Chondrocyte (in vitro differentiated cells): Measurements from ENCODE around the gene HIP1. TPM values are rescaled to one million over a fixed set of nuclear protein-coding genes. Genes with fewer than 3 reads are reported as not detected.
"Not testable (repeated sequence)": the region's sequence is repeated elsewhere in the genome, so short reads cannot be mapped to it uniquely, and the experiment has no call there.

ENCODE experiments used
- DNase-seq: peaks from one replicate; pipeline ENCODE4 v3.0.0; 2021; ENCODE audit warnings: mixed read lengths, low spot score
- H3K27ac Mint-ChIP-seq: one replicate; pipeline ENCODE4 v1.8.0; 2021; ENCODE audit warnings: mild to moderate bottlenecking, moderate library complexity, mixed read lengths; ENCODE audit not compliant: unreplicated experiment
- H3K27me3 Mint-ChIP-seq: 2 replicates; pipeline ENCODE4 v1.8.0; 2021; ENCODE audit warnings: low read depth, mixed read lengths
- H3K36me3 Mint-ChIP-seq: 2 replicates; pipeline ENCODE4 v1.8.0; 2021; ENCODE audit warnings: low read depth, mixed read lengths
- H3K4me1 Mint-ChIP-seq: 2 replicates; pipeline ENCODE4 v1.8.0; 2021; ENCODE audit warnings: low read depth, mild to moderate bottlenecking, mixed read lengths
- H3K4me3 Mint-ChIP-seq: one replicate; pipeline ENCODE4 v1.8.0; 2021; ENCODE audit warnings: mild to moderate bottlenecking, moderate library complexity, mixed read lengths; ENCODE audit not compliant: unreplicated experiment
- H3K9me3 Mint-ChIP-seq: 2 replicates; pipeline ENCODE4 v1.8.0; 2021; ENCODE audit warnings: low read depth, mixed read lengths
- total RNA-seq: library from RNA; stranded (reverse); gene quantifications from 3 replicates; pipeline ENCODE4 v1.2.1, GENCODE V29; 2021
- TF ChIP-seq, protein P1 (sequence below): fragments of 200-600 bp; sonication (generic); IDR thresholded peaks from 2 replicates; pipeline ENCODE4 v1.5.0; 2021; ENCODE audit warnings: antibody characterized with exemption, mild to moderate bottlenecking, moderate library complexity

Gene HIP1
- total RNA-seq, 1 donor from 2014 or later: 46.6 TPM

DNA sequence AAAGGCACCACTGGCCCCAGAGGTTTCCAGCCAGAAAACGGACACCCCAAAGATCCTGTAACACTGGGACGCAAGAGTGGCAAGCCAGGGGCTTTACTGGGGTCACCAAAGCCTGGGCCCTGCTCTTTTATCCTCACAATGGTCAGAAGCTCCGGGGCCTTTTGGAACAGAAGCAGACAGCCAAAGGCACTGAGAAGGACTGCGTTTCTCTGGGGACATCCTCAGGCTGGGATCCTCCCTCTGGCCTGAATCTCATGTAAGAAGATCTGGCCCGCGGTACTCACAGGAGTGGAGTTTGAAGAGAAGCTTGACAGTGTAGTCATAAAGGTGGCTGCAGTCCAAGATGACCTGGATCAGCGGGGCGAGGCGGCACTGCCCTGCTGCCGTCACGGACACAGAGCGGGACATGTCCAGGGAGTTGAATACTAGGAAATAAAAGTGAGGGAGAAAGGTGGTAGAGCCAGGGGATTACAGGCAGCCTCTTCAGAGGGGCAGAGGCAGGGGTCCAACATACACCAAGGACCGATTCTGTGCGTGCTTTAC, 165.2 kb downstream of the HIP1 start:
- no peak overlapping the region for H3K4me3 Mint-ChIP-seq
- no peaks in the 10 kb centered on the region for H3K27me3 Mint-ChIP-seq
- H3K4me1 Mint-ChIP-seq: no peaks in the 10 kb centered on the region
- TF ChIP-seq, protein P1, sequence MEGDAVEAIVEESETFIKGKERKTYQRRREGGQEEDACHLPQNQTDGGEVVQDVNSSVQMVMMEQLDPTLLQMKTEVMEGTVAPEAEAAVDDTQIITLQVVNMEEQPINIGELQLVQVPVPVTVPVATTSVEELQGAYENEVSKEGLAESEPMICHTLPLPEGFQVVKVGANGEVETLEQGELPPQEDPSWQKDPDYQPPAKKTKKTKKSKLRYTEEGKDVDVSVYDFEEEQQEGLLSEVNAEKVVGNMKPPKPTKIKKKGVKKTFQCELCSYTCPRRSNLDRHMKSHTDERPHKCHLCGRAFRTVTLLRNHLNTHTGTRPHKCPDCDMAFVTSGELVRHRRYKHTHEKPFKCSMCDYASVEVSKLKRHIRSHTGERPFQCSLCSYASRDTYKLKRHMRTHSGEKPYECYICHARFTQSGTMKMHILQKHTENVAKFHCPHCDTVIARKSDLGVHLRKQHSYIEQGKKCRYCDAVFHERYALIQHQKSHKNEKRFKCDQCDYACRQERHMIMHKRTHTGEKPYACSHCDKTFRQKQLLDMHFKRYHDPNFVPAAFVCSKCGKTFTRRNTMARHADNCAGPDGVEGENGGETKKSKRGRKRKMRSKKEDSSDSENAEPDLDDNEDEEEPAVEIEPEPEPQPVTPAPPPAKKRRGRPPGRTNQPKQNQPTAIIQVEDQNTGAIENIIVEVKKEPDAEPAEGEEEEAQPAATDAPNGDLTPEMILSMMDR: no peak
- no peak overlapping the region for H3K27ac Mint-ChIP-seq
- H3K36me3 Mint-ChIP-seq: peaks cover 33% of the 10 kb centered on the region
- H3K9me3 Mint-ChIP-seq: no peaks in the 10 kb centered on the region
- DNase-seq: no peak

DNA sequence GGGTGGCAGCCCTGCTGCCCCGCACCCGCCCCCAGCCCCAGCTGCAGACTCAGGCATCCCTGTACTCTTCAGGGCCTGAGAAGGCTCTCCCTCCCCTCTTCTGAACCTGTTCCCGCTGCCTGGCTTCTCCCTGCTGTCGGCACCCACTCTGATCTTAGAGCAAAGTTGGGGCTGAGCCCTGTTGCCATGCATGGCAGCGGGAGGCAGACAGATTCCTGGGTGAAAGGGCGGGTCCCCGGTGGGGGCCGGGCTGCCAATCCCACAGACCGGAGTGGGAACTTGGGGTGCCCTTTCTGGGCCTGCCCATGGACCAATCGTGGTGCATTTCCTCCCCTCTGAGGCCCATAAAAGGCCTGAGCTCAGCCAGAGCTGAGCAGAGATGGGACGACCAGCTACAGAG, 165.9 kb downstream of the HIP1 start:
- no peak for DNase-seq
- H3K36me3 Mint-ChIP-seq: peaks cover 33% of the 10 kb centered on the region
- TF ChIP-seq, protein P1: no peak
- H3K27me3 Mint-ChIP-seq: no peaks in the 10 kb centered on the region
- no peak overlapping the region for H3K4me3 Mint-ChIP-seq
- H3K9me3 Mint-ChIP-seq: no peaks in the 10 kb centered on the region
- no peaks in the 10 kb centered on the region for H3K4me1 Mint-ChIP-seq
- H3K27ac Mint-ChIP-seq: no peak overlapping the region

DNA sequence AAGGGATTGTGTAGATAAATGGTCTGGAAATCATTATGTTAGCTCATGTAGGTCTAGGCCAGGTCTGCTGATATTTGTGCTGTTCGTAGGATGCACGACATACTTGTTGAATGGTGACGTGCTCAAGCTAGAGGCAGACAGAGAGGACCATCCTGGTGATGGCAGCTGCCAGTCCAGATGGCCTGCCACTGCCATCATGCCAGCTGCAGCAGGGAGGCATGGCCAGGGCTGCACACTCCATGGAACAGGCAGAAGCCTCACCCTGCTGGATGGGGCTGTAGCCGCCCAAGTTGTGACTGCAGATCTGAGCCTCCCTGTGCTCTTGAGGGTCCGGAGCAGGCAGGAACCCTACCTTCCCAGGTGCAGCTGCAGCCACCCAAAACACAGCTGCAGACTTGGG, 166.3 kb downstream of the HIP1 start:
- Mint-ChIP-seq H3K4me3 (no peak overlapping the region), H3K36me3 (peaks cover 32% of the 10 kb centered on the region), H3K27ac (no peak overlapping the region), H3K27me3 (no peaks in the 10 kb centered on the region), H3K9me3 (no peaks in the 10 kb centered on the region), H3K4me1 (no peaks in the 10 kb centered on the region)
- DNase-seq: no peak
- TF ChIP-seq, protein P1: no peak

DNA sequence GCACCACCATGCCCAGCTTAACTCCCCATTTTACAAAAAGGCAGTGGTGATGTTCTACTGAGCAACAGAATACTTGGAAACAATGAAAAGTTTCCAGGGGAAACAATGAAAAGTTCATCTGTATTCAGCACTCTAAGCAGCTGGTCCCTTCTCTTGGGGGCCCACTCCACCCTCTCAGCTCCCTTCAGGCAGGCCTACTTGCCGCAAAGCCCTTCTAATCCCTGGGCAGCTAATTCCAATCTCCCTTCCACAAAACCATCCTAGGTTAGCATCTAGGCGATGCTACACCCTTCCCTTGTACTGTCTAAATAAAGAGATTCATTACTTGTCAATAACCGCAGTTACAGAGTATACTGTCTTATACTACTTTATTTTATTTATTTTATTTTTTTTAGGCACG, 167.5 kb downstream of the HIP1 start:
- Mint-ChIP-seq H3K27ac (no peak overlapping the region), H3K36me3 (peaks cover 38% of the 10 kb centered on the region), H3K4me1 (peaks cover 4% of the 10 kb centered on the region), H3K27me3 (no peaks in the 10 kb centered on the region), H3K4me3 (no peak overlapping the region), H3K9me3 (no peaks in the 10 kb centered on the region)
- no peak for DNase-seq
- TF ChIP-seq, protein P1: no peak

DNA sequence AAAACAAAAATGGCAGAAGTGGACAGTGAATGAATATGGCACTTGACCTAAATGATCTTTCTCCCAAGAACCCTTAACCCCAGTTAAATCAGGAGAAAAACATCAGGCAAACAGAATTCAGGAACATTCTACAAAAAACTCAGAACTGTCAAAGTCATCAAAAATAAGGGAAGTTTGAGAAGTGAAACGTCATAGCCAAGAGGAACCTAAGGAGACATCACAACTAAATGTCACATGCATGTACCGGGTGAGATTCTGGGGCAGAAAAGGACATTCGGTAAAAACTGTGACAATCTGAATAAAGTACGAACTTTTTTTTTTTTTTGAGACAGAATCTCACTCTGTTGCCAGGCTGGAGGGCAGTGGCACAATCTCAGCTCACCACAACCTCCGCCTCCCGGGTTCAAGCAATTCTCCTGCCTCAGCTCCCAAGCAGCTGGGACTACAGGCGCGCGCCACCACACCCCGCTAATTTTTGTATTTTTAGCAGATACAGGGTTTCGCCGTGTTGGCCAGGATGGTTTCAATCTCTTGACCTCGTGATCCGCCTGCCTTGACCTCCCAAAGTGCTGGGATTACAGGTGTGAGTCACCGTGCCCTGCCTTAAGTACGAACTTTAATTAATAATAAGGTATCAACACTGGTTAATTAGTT, 169.0 kb downstream of the HIP1 start:
- H3K36me3 Mint-ChIP-seq: peaks cover 30% of the 10 kb centered on the region
- not testable (repeated sequence) for H3K9me3 Mint-ChIP-seq, H3K4me3 Mint-ChIP-seq, H3K27ac Mint-ChIP-seq, H3K27me3 Mint-ChIP-seq, DNase-seq
- peaks cover 19% of the 10 kb centered on the region for H3K4me1 Mint-ChIP-seq
